HG03558 (cell line): ENCODE results near the gene PRRC2A.

ENCODE experiments used
- ATAC-seq: cut with Tn5 transposase; IDR thresholded peaks from one replicate; pipeline ENCODE4 v1.9.1; 2021; ENCODE audit warnings: moderate number of reproducible peaks; ENCODE audit not compliant: unreplicated experiment; ENCODE audit errors: extremely low read depth

The PRRC2A gene

DNA sequence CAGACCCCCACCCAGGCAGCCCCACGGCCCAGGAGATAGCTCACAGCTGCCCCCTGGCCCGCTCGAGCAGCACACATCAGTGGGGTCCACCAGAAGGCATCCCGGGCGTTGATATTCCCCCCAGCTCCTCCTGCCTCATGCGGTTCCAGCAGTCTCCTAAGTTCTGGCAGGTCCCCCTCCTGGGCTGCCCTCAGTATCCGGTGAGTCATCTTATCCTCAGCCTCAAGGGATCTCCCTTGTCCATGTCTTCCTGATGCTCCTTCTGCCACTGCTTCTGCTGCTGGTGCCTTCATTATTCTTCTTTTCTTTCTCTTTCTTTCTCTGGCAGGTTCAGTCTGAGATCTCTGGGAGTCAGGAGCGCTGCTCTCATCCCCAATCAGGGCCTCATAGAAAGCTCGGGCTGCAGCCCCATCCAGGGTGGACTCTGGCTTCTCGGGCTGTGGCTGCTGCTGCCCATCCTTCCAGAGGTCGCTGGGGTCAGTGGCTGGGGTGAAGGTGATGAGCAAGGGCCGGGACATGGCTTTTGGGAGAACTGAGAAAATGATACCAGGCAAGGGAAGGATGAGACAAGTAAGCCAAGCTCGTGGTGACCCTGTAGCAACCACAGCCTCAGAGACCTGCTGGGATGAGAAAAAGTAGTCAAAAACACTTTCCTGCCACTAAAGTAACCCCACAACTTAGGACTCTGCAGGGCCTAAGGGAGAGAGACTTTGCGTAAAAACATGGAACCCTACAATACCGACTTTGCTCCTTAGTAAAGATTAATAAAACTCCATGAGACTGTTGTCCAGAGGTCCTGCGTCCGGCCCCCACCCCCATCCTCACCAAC is 43.7 kb downstream of the PRRC2A start:
- no peak for ATAC-seq

DNA sequence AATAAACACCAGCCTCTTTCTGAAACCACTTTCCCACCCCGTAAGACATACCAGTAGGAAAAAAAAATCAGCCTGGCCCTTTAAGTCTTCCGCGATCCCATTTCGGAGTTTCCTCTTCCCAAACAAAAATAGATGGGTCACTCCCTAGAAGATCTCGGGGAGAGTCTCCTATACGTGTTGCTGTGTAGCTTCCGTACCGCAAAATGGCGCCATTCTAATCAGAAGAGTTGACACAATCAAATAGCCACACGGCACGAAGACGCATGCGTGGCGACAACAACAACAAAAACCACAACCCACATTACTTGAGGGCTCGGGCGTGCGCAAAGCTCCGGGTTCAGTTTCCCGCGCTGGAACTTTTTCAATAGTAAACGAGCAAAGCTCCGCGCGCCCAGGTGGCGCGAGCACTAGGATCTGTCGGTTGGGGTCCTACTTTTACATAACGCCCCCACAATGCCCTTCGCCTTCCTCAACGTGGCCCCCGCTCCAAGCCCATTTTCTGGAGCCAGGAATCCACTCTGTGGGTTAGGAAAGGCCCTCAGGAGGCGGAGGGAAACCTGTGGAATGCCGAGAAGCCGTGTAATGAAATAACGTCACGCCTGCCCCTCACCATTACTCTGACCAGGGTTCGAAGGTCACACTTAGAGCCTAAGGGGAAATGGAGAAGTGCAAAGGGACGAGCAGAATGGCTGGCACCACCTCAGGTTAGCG is 44.4 kb downstream of the PRRC2A start, which contains the start of gene GPANK1:
TSS of gene GPANK1 (minus strand) at position 208 of the 711 bp plus-strand sequence. CDS start 519 bp downstream, outside the sequence.
- ATAC-seq, result no peak

DNA sequence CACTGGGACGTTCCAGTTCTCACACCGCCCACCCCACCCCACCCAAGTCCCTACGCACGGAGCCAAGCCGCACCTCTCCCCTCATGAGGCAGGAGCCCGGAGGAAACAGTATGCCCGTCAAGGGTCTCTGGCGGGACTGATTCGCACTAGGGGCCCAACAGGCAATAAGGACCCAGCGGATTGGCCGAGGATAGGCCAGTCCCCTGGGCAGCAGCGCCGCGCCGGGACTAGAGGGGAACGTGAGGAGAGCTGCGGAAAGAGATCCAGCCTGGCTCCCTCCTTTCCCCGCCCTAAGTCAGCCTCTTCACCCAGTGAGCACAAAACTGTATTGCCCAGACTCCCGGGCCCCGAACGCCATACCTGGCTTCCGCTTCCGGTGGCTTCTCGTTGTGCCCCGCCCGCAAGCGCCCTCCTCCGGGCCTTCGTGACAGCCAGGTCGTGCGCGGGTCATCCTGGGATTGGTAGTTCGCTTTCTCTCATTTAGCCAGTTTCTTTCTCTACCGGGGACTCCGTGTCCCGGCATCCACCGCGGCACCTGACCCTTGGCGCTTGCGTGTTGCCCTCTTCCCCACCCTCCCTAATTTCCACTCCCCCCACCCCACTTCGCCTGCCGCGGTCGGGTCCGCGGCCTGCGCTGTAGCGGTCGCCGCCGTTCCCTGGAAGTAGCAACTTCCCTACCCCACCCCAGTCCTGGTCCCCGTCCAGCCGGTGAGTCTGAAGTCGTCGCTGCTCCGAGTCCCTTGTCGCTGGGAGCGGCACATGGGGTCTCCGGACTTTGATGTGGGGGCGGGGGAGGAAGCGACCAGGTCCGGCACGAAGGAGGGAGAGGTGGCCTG is 45.2 kb downstream of the PRRC2A start, which contains the start of gene CSNK2B:
TSS of gene CSNK2B (plus strand) at position 580 of the 836 bp plus-strand sequence. CDS start 752 bp downstream, outside the sequence.
- peak; percentile 45 for ATAC-seq

DNA sequence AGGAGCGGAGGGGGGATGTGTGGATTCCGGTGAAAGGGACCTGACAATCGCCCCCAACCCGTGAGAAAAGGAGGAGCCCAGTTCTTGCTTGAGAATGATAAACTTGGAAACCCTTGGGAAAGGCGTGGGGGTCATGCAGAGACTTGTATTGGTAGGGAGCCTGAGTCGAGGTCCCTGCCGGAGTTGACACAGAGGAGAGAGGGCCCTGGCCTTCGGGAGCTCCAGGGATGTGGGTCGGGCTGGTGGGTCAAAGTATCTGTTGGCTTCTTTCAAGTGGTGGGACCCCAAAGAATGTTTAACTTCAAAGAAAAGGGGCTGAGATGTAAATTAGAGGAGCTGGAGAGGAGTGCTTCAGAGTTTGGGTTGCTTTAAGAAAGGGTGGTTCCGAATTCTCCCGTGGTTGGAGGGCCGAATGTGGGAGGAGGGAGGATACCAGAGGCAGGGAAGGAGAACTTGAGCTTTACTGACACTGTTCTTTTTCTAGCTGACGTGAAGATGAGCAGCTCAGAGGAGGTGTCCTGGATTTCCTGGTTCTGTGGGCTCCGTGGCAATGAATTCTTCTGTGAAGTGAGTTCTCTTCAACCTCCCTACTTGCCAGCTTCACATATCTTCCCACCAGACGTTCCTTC is 45.9 kb downstream of the PRRC2A start:
- no peak for ATAC-seq

DNA sequence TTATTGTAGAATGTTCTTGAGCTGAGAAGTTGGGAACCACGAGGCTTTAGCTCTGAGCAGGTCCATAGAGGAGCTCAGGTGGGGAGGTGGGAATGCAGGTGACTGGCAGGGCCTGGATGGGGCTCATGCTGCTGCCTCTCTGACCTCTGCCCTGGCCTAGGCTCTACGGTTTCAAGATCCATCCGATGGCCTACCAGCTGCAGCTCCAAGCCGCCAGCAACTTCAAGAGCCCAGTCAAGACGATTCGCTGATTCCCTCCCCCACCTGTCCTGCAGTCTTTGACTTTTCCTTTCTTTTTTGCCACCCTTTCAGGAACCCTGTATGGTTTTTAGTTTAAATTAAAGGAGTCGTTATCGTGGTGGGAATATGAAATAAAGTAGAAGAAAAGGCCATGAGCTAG is 49.2 kb downstream of the PRRC2A start, which contains the start of gene LY6G5B:
TSS of gene LY6G5B (plus strand) at position 301 of the 400 bp plus-strand sequence. CDS start 975 bp downstream, outside the sequence.
- ATAC-seq, result no peak

DNA sequence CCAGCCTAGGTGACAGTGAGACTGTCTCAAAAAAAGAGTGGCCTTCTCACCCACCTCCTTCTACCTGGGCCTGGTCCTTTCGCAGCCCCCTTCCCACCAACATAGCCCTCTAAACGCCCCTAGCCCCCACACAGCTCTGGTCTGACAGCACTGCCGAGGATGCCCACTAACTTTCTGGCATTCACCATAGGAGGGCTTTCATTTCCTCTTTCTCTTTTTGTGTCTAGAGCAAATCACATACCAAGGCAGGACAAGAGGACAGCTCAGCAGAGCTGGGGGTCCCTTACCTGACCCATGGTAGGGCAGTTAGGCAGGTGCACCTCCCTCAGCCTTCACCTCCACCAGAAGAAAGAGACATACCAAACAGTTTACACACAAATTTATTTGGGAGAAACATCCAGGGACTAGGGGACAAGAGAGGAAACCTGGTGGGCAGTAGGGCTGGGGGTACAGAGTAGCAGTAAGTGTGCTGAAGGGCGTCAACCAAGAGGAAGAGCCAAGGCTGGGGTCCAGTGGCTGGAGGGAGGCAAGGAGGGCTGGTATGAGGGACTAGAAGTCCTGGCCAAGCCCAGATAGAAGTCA is 55.9 kb downstream of the PRRC2A start:
- no peak for ATAC-seq

DNA sequence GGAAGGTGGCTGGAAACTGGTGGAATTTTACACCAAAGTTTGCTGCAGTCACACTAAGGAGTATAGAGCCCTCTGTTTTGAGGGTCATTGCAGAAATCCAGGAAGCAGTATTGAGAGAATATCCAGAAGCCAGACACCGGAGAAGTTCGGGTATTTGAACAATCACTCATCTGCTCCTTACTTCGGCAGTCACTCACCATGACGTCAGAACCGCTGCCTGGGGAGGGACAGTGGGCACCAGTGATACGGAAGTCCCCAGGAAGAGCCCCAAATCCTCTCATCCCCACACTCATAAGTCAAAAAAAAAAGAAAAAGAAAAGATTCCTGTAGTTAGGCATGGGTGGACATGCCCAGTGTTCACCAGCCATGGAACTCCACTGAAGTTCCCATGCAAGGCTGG is 56.4 kb downstream of the PRRC2A start:
- ATAC-seq, result no peak

DNA sequence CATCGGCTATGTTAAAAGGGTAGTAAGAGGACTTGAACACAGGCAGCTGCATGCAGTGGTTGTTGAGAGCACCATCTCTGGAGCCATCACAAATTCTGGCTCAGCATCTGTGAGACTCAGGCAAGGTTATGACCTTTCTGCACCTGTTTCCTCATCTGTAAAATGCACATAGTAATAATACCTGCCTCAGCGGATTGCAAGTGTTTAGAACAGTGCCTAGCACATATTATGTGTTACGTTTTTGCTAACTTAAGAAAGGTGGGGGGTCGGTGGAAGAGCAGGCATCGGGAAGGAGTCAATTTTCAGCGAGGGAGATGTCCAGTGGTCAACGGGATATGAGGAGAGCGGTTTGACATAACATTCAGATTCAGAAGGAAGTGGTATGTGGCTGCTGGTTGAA is 57.4 kb downstream of the PRRC2A start:
- no peak for ATAC-seq

DNA sequence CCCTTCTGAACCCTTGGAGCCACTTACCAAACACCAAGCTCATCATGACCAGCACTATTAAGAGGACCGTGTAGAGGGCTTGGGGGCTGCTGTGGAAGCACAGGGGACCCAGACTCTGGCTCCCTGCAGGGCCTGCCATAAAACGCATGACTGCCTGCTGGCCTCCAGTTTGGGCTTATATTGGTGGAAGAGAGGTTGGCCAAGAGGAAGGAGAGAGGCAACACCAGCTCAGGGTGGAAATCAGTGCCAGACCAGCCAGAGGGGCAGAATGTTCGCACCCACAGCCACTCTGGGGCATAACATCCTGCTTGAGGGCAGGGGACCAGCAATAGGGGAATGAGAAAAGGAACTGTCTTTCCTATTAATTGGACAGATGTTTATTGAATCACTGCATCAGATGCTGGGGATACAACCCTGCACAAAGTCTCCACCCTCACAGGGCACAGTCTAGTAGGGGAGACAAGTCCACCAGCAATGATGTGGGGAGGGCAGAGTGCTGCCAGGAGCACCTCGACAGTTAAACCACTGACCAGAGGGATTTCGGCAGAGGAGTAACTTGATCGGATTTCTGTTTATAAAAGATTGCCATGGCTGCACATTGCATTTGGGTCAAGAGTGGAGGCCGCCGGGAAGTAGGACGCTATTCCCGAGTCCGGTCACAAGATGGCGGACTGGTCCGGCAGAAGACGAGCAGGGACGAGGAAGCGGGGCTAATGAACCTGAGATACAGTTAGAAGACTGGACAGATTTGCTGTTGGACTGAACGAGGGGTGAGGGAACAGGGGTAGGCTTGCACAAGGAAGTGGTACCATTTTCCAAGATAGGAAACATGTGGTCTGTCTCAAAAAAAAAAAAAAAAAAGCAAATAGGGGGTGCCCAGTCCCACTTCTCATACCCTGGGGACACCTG is 60.0 kb downstream of the PRRC2A start, which contains the start of gene LY6G5C:
TSS of gene LY6G5C (minus strand) at position 842 of the 909 bp plus-strand sequence. CDS start at position 148, 694 bp downstream.
- no peak for ATAC-seq

DNA sequence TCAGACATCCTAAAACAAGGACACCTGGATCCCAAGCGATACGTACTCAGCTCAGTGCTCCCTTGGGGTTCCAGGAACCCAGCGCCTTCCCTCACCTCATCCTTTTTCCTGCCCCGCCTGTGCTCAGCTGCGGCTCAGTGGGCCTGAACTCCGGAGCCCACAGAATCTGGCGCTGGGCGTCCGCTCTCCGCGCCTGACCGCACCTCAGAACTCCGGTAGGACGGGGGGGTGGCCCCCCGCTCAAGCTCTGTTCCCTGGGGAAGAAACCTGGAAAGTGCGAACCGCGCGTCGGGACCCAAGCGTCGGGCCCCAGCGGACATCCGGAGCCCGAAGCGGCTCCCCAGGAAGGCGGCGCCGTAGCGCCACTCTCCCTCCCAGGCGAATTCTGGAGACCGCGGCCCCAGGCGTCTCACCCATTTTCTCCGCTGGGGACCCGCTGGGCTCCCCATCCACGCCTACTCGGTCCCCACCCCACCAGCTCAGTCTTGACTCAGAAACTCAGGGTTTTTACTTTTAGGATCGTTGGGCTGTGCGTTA is 60.7 kb downstream of the PRRC2A start:
- ATAC-seq, result no peak

DNA sequence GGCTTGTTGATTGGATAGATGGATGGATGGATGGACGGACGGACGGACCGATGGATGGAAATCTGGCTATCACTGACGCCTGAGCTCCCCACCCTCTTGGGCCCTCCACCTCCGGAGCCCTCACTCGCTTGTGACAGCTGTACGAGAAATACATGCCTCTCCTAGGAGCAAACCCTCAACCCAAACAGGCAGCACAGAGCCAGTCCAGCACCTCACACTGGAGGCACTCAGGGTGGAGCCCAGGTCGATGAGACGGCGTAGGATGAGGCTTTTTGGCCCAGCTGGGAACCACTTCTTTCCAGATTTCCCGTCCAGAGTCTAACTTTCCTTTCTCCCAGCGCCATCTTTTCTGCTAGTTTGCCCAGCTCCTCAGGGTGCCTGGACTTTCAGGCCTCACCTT is 63.1 kb downstream of the PRRC2A start:
- ATAC-seq, result no peak

DNA sequence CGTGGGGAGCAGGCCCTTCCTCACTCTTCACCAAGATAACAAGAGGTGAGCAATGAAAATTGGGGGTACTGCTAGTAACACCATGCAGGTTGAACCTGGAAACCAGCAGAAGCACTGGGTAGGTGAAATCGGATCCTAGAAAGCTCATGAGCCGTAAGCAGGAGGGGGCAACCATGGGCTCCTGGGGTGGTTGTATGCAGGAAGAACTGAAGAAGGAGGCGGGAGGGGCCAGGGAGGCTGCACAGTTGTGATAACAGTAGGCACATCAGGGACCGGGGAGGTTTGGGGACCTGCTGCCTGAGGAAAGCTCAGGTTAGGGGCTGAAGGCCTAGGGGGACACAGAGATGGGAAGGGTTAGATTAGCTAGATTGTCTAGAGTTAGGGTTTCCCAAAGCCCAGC is 66.0 kb downstream of the PRRC2A start:
- ATAC-seq, result no peak

DNA sequence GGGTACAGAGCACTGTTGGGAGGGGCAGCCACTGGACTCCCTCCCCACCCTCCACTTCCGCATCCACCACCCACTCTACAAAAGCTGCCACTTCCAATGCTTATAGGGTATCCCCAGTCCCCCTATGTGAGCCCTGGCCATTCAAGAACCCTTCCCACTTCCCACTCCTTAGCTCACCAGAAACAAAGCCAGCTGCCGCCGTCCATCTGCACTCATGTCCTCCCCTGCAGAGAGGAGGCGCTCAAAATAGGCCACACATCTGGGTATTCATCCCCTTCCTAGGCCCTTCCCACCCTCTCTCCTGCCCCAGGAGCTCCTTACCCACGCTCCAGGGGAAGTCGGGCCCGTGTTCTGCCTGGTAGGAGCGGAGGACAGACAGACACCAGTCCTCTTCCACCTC is 66.8 kb downstream of the PRRC2A start:
- no peak for ATAC-seq
